Sigmoid colon (tissue), 7 donors: ENCODE measurements around the gene AKAP12. TPM values are rescaled to one million over a fixed set of nuclear protein-coding genes. Genes with fewer than 3 reads are reported as not detected.

Experiments used
- DNase-seq: peaks from one replicate; pipeline ENCODE4 v3.0.0-alpha.2; 2019
- H3K27ac ChIP-seq, 4 donors: fragments of 200-600 bp; sonication (generic); one replicate each; pipeline ENCODE4 v1.5.1; 2016 to 2019; ENCODE audit warnings: mild to moderate bottlenecking in 1 of 4
- H3K27me3 ChIP-seq, 3 donors: fragments of 200-600 bp; sonication (generic); one replicate each; pipeline ENCODE4 v1.5.1; 2019; ENCODE audit warnings: mild to moderate bottlenecking in 1 of 3
- H3K36me3 ChIP-seq, 4 donors: fragments of 200-600 bp; sonication (generic); one replicate each; pipeline ENCODE4 v1.5.1; 2016 to 2019
- H3K4me1 ChIP-seq, 4 donors: fragments of 200-600 bp; sonication (generic); one replicate each; pipeline ENCODE4 v1.5.1; 2017 to 2019
- H3K4me3 ChIP-seq, 4 donors: fragments of 200-600 bp; sonication (generic); one replicate each; pipeline ENCODE4 v1.5.1; 2017 to 2019; ENCODE audit warnings: mild to moderate bottlenecking in 2 of 4, moderate library complexity in 1 of 4
- H3K9me3 ChIP-seq, 4 donors: fragments of 200-600 bp in 3 of 4; sonication (generic) in 3 of 4; one replicate each; pipeline versions ENCODE4 v1.5.1 to v1.6.1; 2013 to 2019
- CTCF ChIP-seq, 4 experiments: fragments of 450-650 bp in 3 of 4; fragments of 200-600 bp in 1 of 4; IDR thresholded peaks; one replicate each; pipeline ENCODE4 v1.5.1; 2016 to 2019; ENCODE audit warnings: antibody characterized with exemption in 4 of 4, mild to moderate bottlenecking in 3 of 4, moderate library complexity in 2 of 4
- EP300 ChIP-seq, 4 donors: sonication (generic); formaldehyde crosslinking; IDR thresholded peaks; one replicate each; pipeline ENCODE4 v1.6.1; 2017; ENCODE audit warnings: antibody characterized with exemption in 4 of 4
- POLR2A ChIP-seq, 2 donors: fragments of 450-650 bp; IDR thresholded peaks; one replicate each; pipeline ENCODE4 v1.6.1; 2016; ENCODE audit warnings: antibody characterized with exemption in 2 of 2, mild to moderate bottlenecking in 2 of 2, moderate library complexity in 2 of 2
- POLR2AphosphoS5 ChIP-seq, 4 donors: sonication (generic); formaldehyde crosslinking; IDR thresholded peaks; one replicate each; pipeline ENCODE4 v1.6.1; 2017; ENCODE audit warnings: antibody characterized with exemption in 4 of 4
- WGBS, 2 donors: extraction: QIAGEN DNeasy Blood & Tissue Kit; methylation state at CpG; one replicate each; pipeline ENCODE4 v1.1.7; 2013; 5-methylcytosine and 5-hydroxymethylcytosine counted together
- intact Hi-C: fragments of 100-400 bp; cut with DNase I; formaldehyde crosslinking; loops from one replicate; pipeline ENCODE4 v1.15.1; 2023
- polyA plus RNA-seq, 3 donors: library from polyadenylated mRNA; stranded (reverse); fragments of 200-250 nt; gene quantifications; one replicate each; pipeline ENCODE4 v1.2.3, GENCODE V29; 2013
- total RNA-seq, 4 donors: library from RNA; depleted of rRNA; stranded (reverse); fragments of >200 nt; gene quantifications; one replicate each; pipeline ENCODE4 v1.1.0, GENCODE V29; 2016
- donor health status: healthy with polysubstance abuse.
- donor health status: Bipolar disorder and iron deficiency.
- donor health status: healthy.

Gene AKAP12
- total and polyA plus RNA-seq, 7 donors: 1.2 to 244 (median 133) TPM

GRCh38 chr6:151225919-151226318 lies 13.8 kb upstream of the AKAP12 start:
- no peak overlapping the region for H3K27ac ChIP-seq
- no peaks in the 10 kb centered on the region for H3K36me3 ChIP-seq
- TF ChIP-seq CTCF (IDR thresholded peaks at IDR 0.05) (no peak), EP300 (IDR thresholded peaks at IDR 0.05) (no peak), POLR2A (IDR thresholded peaks at IDR 0.05) (no peak), POLR2AphosphoS5 (IDR thresholded peaks at IDR 0.05) (no peak)
- no peaks in the 10 kb centered on the region for H3K9me3 ChIP-seq
- no peaks in the 10 kb centered on the region for H3K27me3 ChIP-seq
- no peaks in the 10 kb centered on the region for H3K4me1 ChIP-seq
- WGBS, 2 donors: 86 to 94% methylated on average over 11 of the region's 11 CpGs
- H3K4me3 ChIP-seq: no peak overlapping the region
- intact Hi-C loops: no loop called here
- DNase-seq: no peak

GRCh38 chr6:151228788-151229400 lies 10.9 kb upstream of the AKAP12 start:
- H3K27ac ChIP-seq: no peak overlapping the region
- no peaks in the 10 kb centered on the region for H3K36me3 ChIP-seq
- no peaks in the 10 kb centered on the region for H3K27me3 ChIP-seq
- intact Hi-C loops: no loop called here
- 84 to 88% methylated on average over 3 of the region's 3 CpGs for WGBS, 2 donors
- no peaks in the 10 kb centered on the region for H3K4me1 ChIP-seq
- H3K9me3 ChIP-seq: no peaks in the 10 kb centered on the region
- H3K4me3 ChIP-seq: no peak overlapping the region
- TF ChIP-seq EP300 (IDR thresholded peaks at IDR 0.05) (no peak), CTCF (IDR thresholded peaks at IDR 0.05) (no peak), POLR2A (IDR thresholded peaks at IDR 0.05) (no peak), POLR2AphosphoS5 (IDR thresholded peaks at IDR 0.05) (no peak)
- no peak for DNase-seq

- Histone ChIP-seq H3K36me3 (no peaks in the 10 kb centered on the region), H3K27me3 (no peaks in the 10 kb centered on the region), H3K27ac (no peak overlapping the region), H3K9me3 (no peaks in the 10 kb centered on the region), H3K4me1 (no peaks in the 10 kb centered on the region), H3K4me3 (no peak overlapping the region)
- 77 to 82% methylated on average over 11 of the region's 11 CpGs for WGBS, 2 donors
- intact Hi-C loops: no loop called here
- no peak for DNase-seq
- TF ChIP-seq CTCF (IDR thresholded peaks at IDR 0.05) (no peak), POLR2A (IDR thresholded peaks at IDR 0.05) (no peak), EP300 (IDR thresholded peaks at IDR 0.05) (no peak)
Measured at GRCh38 chr6:151229401-151230276, 10.1 kb upstream of the AKAP12 start.

- Histone ChIP-seq H3K9me3 (no peaks in the 10 kb centered on the region), H3K4me3 (no peak overlapping the region), H3K4me1 (no peaks in the 10 kb centered on the region), H3K27ac (no peak overlapping the region), H3K27me3 (no peaks in the 10 kb centered on the region), H3K36me3 (no peaks in the 10 kb centered on the region)
- intact Hi-C loops: no loop called here
- WGBS, 2 donors: 96% methylated on average over 4 of the region's 4 CpGs
- no peak for DNase-seq
- no peak for TF ChIP-seq POLR2AphosphoS5 (IDR thresholded peaks at IDR 0.05)
- TF ChIP-seq EP300 (IDR thresholded peaks at IDR 0.05): no peak
- no peak for TF ChIP-seq CTCF (IDR thresholded peaks at IDR 0.05)
- TF ChIP-seq POLR2A (IDR thresholded peaks at IDR 0.05): no peak
Measured at GRCh38 chr6:151230277-151230577, 9.5 kb upstream of the AKAP12 start.
